Suprapubic skin (tissue), 4 donors: ENCODE data around the gene P2RY14. TPM values are rescaled to one million over a fixed set of nuclear protein-coding genes. Genes with fewer than 3 reads are reported as not detected.

ENCODE experiments used
- DNase-seq, 2 donors: peaks; one replicate each; pipeline ENCODE4 v3.0.0-alpha.2; 2019; ENCODE audit warnings: low spot score in 2 of 2
- H3K27ac ChIP-seq: fragments of 200-600 bp; sonication (generic); one replicate; pipeline ENCODE4 v1.5.1; 2019
- H3K27me3 ChIP-seq: fragments of 200-600 bp; sonication (generic); one replicate; pipeline ENCODE4 v1.5.1; 2019
- H3K36me3 ChIP-seq: fragments of 200-600 bp; sonication (generic); one replicate; pipeline ENCODE4 v1.5.1; 2019
- H3K4me1 ChIP-seq: fragments of 200-600 bp; sonication (generic); one replicate; pipeline ENCODE4 v1.5.1; 2019
- H3K4me3 ChIP-seq: fragments of 200-600 bp; sonication (generic); one replicate; pipeline ENCODE4 v1.5.1; 2019; ENCODE audit warnings: mild to moderate bottlenecking
- H3K9me3 ChIP-seq: fragments of 200-600 bp; sonication (generic); one replicate; pipeline ENCODE4 v1.5.1; 2019
- CTCF ChIP-seq, 2 donors: fragments of 200-600 bp in 1 of 2; fragments of 450-650 bp in 1 of 2; sonication (generic) in 1 of 2; IDR thresholded peaks; one replicate each; pipeline ENCODE4 v1.5.1; 2016 to 2019; ENCODE audit warnings: antibody characterized with exemption in 2 of 2, mild to moderate bottlenecking in 1 of 2, moderate library complexity in 1 of 2
- EP300 ChIP-seq: sonication (generic); formaldehyde crosslinking; IDR thresholded peaks from one replicate; pipeline ENCODE4 v1.6.1; 2017; ENCODE audit warnings: antibody characterized with exemption
- POLR2A ChIP-seq, 2 donors: fragments of 450-650 bp; IDR thresholded peaks; one replicate each; pipeline ENCODE4 v1.6.1; 2017; ENCODE audit warnings: antibody characterized with exemption in 2 of 2, mild to moderate bottlenecking in 2 of 2, moderate library complexity in 2 of 2
- POLR2AphosphoS5 ChIP-seq, 3 donors: sonication (generic); formaldehyde crosslinking; IDR thresholded peaks; one replicate each; pipeline ENCODE4 v1.6.1; 2017; ENCODE audit warnings: antibody characterized with exemption in 3 of 3
- WGBS: methylation state at CpG from one replicate; pipeline ENCODE4 v1.1.5; 2018; 5-methylcytosine and 5-hydroxymethylcytosine counted together
- total RNA-seq, 4 donors: library from RNA; depleted of rRNA; stranded (reverse); fragments of >200 nt; gene quantifications; one replicate each; pipeline ENCODE4 v1.1.0, GENCODE V29; 2016

P2RY14 gene
- total RNA-seq, 4 donors from 2014 or later, result 1.1 to 4.2 (median 2.4) TPM

- no peak overlapping the region for H3K27ac ChIP-seq
- H3K36me3 ChIP-seq, result no peaks in the 10 kb centered on the region
- 41% methylated on average over 5 of the region's 5 CpGs for WGBS
- TF ChIP-seq EP300, result no peak
- no peak for TF ChIP-seq CTCF (IDR thresholded peaks at IDR 0.05)
- no peak for TF ChIP-seq POLR2AphosphoS5 (IDR thresholded peaks at IDR 0.05)
- no peak for TF ChIP-seq POLR2A (IDR thresholded peaks at IDR 0.05)
- H3K4me1 ChIP-seq, result peaks cover 18% of the 10 kb centered on the region
- H3K4me3 ChIP-seq, result no peak overlapping the region
- DNase-seq, result no peak
- H3K27me3 ChIP-seq, result no peaks in the 10 kb centered on the region
- no peaks in the 10 kb centered on the region for H3K9me3 ChIP-seq
These were observed 5.6 kb upstream of the P2RY14 start for GRCh38 chr3:151283907-151284461.

- H3K36me3 ChIP-seq, result no peaks in the 10 kb centered on the region
- WGBS, result 68% methylated on average over 4 of the region's 4 CpGs
- H3K4me1 ChIP-seq, result peaks cover 18% of the 10 kb centered on the region
- no peaks in the 10 kb centered on the region for H3K27me3 ChIP-seq
- H3K4me3 ChIP-seq, result no peak overlapping the region
- DNase-seq, result no peak
- H3K9me3 ChIP-seq, result no peaks in the 10 kb centered on the region
- H3K27ac ChIP-seq, result no peak overlapping the region
- no peak for TF ChIP-seq POLR2AphosphoS5 (IDR thresholded peaks at IDR 0.05)
- TF ChIP-seq POLR2A (IDR thresholded peaks at IDR 0.05), result no peak
- no peak for TF ChIP-seq EP300
- TF ChIP-seq CTCF (IDR thresholded peaks at IDR 0.05), result no peak
These were observed 5.0 kb upstream of the P2RY14 start for GRCh38 chr3:151283387-151283786.

GRCh38 chr3:151282921-151283320 is 4.6 kb upstream of the P2RY14 start:
- no peak overlapping the region for H3K4me3 ChIP-seq
- TF ChIP-seq POLR2A (IDR thresholded peaks at IDR 0.05), result no peak
- no peak for TF ChIP-seq EP300
- peak; percentile 55 to 58 for TF ChIP-seq CTCF (IDR thresholded peaks at IDR 0.05)
- no peaks in the 10 kb centered on the region for H3K27me3 ChIP-seq
- no peaks in the 10 kb centered on the region for H3K9me3 ChIP-seq
- H3K27ac ChIP-seq, result no peak overlapping the region
- H3K4me1 ChIP-seq, result peaks cover 18% of the 10 kb centered on the region
- DNase-seq, result no peak
- no peaks in the 10 kb centered on the region for H3K36me3 ChIP-seq
- 2% methylated on average over 1 of the region's 1 CpG for WGBS

GRCh38 chr3:151281671-151282324 is 3.5 kb upstream of the P2RY14 start:
- Histone ChIP-seq H3K36me3 (no peaks in the 10 kb centered on the region), H3K9me3 (no peaks in the 10 kb centered on the region), H3K27ac (no peak overlapping the region), H3K27me3 (no peaks in the 10 kb centered on the region), H3K4me3 (no peak overlapping the region), H3K4me1 (peaks cover 18% of the 10 kb centered on the region)
- WGBS, result 79% methylated on average over 9 of the region's 9 CpGs
- DNase-seq, result no peak
- no peak for TF ChIP-seq CTCF (IDR thresholded peaks at IDR 0.05)
- no peak for TF ChIP-seq POLR2AphosphoS5 (IDR thresholded peaks at IDR 0.05)
- no peak for TF ChIP-seq POLR2A (IDR thresholded peaks at IDR 0.05)
- TF ChIP-seq EP300, result no peak

- TF ChIP-seq EP300 (no peak), POLR2A (IDR thresholded peaks at IDR 0.05) (no peak), POLR2AphosphoS5 (IDR thresholded peaks at IDR 0.05) (no peak), CTCF (IDR thresholded peaks at IDR 0.05) (no peak)
- Histone ChIP-seq H3K9me3 (no peaks in the 10 kb centered on the region), H3K4me1 (no peaks in the 10 kb centered on the region), H3K4me3 (peak overlapping the region; percentile 6), H3K36me3 (no peaks in the 10 kb centered on the region), H3K27ac (no peak overlapping the region), H3K27me3 (no peaks in the 10 kb centered on the region)
- no peak for DNase-seq
- WGBS, result 81% methylated on average over 6 of the region's 6 CpGs
These were observed 1.7 kb downstream of the P2RY14 start for GRCh38 chr3:151276687-151277042.
